HFFc6 (cell line): ENCODE results near the gene RASL10A. TPM values are rescaled to one million over a fixed set of nuclear protein-coding genes. Genes with fewer than 3 reads are reported as not detected.

Source experiments
- DNase-seq: peaks from one replicate; pipeline ENCODE4 v3.0.0-alpha.2; 2018
- H3K27ac Mint-ChIP-seq: 2 replicates; pipeline ENCODE4 v1.8.0; 2020; ENCODE audit warnings: mild to moderate bottlenecking, mixed read lengths
- H3K27me3 Mint-ChIP-seq: 2 replicates; pipeline ENCODE4 v1.8.0; 2021; ENCODE audit warnings: mild to moderate bottlenecking, moderate library complexity, mixed read lengths; ENCODE audit not compliant: insufficient read depth
- H3K36me3 Mint-ChIP-seq: 2 replicates; pipeline ENCODE4 v1.8.0; 2021; ENCODE audit warnings: low read depth, mixed read lengths
- H3K4me1 Mint-ChIP-seq: 2 replicates; pipeline ENCODE4 v1.8.0; 2020; ENCODE audit warnings: low read depth, mixed read lengths
- H3K4me3 Mint-ChIP-seq: 2 replicates; pipeline ENCODE4 v1.8.0; 2020; ENCODE audit warnings: mild to moderate bottlenecking, moderate library complexity, mixed read lengths
- H3K9me3 Mint-ChIP-seq: 2 replicates; pipeline ENCODE4 v1.8.0; 2020; ENCODE audit warnings: mild to moderate bottlenecking, mixed read lengths
- CTCF ChIP-seq: fragments of 200-600 bp; sonication (generic); IDR thresholded peaks from 2 replicates; pipeline ENCODE4 v1.5.0; 2021; ENCODE audit warnings: antibody characterized with exemption, mild to moderate bottlenecking
- total RNA-seq, 6 experiments: library from RNA; stranded (reverse); fragmentation: NEBNext Ultra II Directional; extraction: Animal tissue kit (Norgen Biotek cat#: 25700); gene quantifications; 2 replicates in 1 of 6; 3 replicates in 5 of 6; pipeline ENCODE4 v1.2.3, GENCODE V29; 2021

Gene RASL10A
- total RNA-seq, 6 experiments from 2014 or later = 0.24 to 0.28 TPM; not detected in 4

- no peak overlapping the region for H3K27ac Mint-ChIP-seq
- H3K9me3 Mint-ChIP-seq = no peaks in the 10 kb centered on the region
- peaks cover 3% of the 10 kb centered on the region; the same call in 1 of the 2 replicates for H3K36me3 Mint-ChIP-seq
- peaks cover 20% of the 10 kb centered on the region for H3K4me1 Mint-ChIP-seq
- H3K27me3 Mint-ChIP-seq = peaks cover 2% of the 10 kb centered on the region; the same call in 1 of the 2 replicates
- no peak for DNase-seq
- no peak for TF ChIP-seq CTCF
- no peak overlapping the region for H3K4me3 Mint-ChIP-seq
Measured at GRCh38 chr22:29332886-29333496, 17.5 kb upstream of the RASL10A start.

GRCh38 chr22:29331658-29332300, 16.3 kb upstream of the RASL10A start:
- no peak for DNase-seq
- peak overlapping the region; percentile 84 for H3K27ac Mint-ChIP-seq
- no peaks in the 10 kb centered on the region; the same call in 1 of the 2 replicates for H3K36me3 Mint-ChIP-seq
- no peaks in the 10 kb centered on the region for H3K9me3 Mint-ChIP-seq
- no peak overlapping the region for H3K4me3 Mint-ChIP-seq
- no peak for TF ChIP-seq CTCF
- H3K27me3 Mint-ChIP-seq = peaks cover 2% of the 10 kb centered on the region; the same call in 1 of the 2 replicates
- H3K4me1 Mint-ChIP-seq = peaks cover 20% of the 10 kb centered on the region

- DNase-seq = peak; percentile 9
- Mint-ChIP-seq H3K27ac (peak overlapping the region; percentile 84), H3K9me3 (no peaks in the 10 kb centered on the region), H3K27me3 (peaks cover 2% of the 10 kb centered on the region; the same call in 1 of the 2 replicates), H3K36me3 (no peaks in the 10 kb centered on the region; the same call in 1 of the 2 replicates), H3K4me1 (peaks cover 20% of the 10 kb centered on the region), H3K4me3 (peak overlapping the region; percentile 22; the same call in 1 of the 2 replicates)
- TF ChIP-seq CTCF = no peak
Measured at GRCh38 chr22:29331213-29331612, 15.7 kb upstream of the RASL10A start.

GRCh38 chr22:29330753-29331152, 15.3 kb upstream of the RASL10A start:
- Mint-ChIP-seq H3K27me3 (peaks cover 2% of the 10 kb centered on the region; the same call in 1 of the 2 replicates), H3K9me3 (no peaks in the 10 kb centered on the region), H3K4me1 (peaks cover 20% of the 10 kb centered on the region), H3K27ac (peak overlapping the region; percentile 84), H3K36me3 (no peaks in the 10 kb centered on the region; the same call in 1 of the 2 replicates), H3K4me3 (peak overlapping the region; percentile 22; the same call in 1 of the 2 replicates)
- DNase-seq = peak; percentile 68
- TF ChIP-seq CTCF = no peak

GRCh38 chr22:29330291-29330690, 14.8 kb upstream of the RASL10A start:
- Mint-ChIP-seq H3K4me3 (no peak overlapping the region), H3K4me1 (peaks cover 20% of the 10 kb centered on the region), H3K9me3 (no peaks in the 10 kb centered on the region), H3K27me3 (peaks cover 2% of the 10 kb centered on the region; the same call in 1 of the 2 replicates), H3K27ac (peak overlapping the region; percentile 84), H3K36me3 (no peaks in the 10 kb centered on the region; the same call in 1 of the 2 replicates)
- no peak for TF ChIP-seq CTCF
- DNase-seq = no peak
